HG02981 (cell line): ENCODE data around the gene FOXJ3.

Experiments used
- ATAC-seq: cut with Tn5 transposase; IDR thresholded peaks from one replicate; pipeline ENCODE4 v1.9.1; 2021; ENCODE audit warnings: mild to moderate bottlenecking, moderate library complexity; ENCODE audit not compliant: unreplicated experiment

Gene FOXJ3

DNA sequence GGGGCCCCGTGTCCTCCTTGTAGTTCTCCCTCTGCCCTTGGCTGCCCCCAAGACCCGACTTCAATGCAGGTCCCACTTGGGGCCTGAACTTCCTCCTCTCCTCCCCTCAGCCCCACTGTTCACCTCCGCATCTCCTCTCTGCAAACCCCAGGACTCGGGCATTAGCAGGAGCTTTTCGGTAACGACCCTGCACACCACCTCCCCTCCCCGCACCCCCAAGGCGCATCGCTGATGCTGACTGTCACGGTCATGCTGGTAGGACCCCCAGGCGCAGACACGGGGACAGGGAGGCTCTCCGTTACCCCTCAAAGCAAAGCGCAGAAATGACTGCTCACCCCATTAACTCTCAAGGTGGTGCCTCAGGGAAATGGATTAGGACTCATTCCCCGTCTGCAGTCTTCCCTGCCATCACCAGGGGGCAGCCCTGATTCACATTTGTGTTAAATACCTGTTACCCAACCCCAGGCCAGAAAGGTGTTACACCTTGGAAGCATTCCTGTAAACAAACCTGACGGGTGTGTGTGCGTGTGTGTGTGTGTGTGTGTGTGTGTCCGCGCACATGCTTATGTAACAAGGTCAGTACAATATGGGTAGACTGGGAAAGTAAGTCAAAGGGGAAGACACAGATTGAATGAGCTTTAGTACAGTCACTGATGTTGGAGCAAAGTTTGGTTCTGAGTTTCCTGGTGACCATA lies 188.3 kb downstream of the FOXJ3 start:
- ATAC-seq = no peak

DNA sequence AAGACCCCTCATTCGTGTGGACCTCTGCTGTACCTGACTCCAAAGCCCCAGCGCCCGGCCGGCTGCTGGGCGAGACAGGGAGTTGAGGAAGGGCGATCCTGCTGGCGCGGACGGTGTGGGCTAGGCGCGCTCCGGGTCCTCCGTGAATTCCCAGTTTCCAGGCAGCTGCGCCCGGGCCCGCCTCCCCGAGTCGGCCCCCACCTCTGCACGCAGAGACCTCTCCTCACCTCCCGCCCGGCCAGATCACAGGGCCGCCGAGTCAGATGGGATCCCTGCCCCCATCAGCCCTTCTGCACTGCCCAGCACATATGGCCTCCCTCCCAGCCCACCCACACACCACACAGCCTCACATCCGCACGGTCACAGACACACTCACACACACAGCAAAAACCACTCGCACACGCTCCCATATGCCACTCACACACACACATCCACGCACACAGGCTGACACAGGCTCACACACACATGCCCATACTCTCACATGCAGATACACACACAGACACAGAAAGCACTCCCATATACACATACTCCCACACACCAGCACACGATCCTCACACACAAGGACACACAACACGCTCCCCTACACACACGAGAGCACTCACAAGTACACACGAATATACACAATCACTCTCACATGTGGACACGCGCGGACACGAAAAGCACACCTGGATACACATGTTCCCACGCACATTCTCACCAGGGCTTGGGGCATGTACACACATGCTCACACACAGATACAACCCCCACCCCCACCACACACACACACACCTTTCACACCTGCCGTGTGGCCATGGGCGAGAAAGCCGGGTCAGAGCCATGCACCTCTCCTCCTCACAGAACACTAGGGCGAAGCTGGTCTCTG lies 189.0 kb downstream of the FOXJ3 start:
- ATAC-seq = no peak

DNA sequence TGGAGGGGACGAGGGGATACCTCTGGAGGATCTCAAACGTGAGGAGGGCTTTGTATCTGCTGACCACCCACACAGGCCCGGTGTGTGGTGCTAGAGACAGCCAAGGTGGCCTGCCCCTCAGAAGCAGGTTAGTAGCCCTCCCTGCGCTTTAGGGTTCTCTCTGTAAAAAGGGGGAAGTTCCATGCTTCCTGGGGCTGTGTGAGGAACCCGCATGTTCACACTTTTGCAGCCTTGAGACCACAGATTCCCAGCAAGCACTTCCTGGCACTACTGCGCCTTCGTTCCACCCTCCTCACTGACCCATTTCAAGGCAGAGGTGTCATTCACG lies 189.7 kb downstream of the FOXJ3 start:
- no peak for ATAC-seq

DNA sequence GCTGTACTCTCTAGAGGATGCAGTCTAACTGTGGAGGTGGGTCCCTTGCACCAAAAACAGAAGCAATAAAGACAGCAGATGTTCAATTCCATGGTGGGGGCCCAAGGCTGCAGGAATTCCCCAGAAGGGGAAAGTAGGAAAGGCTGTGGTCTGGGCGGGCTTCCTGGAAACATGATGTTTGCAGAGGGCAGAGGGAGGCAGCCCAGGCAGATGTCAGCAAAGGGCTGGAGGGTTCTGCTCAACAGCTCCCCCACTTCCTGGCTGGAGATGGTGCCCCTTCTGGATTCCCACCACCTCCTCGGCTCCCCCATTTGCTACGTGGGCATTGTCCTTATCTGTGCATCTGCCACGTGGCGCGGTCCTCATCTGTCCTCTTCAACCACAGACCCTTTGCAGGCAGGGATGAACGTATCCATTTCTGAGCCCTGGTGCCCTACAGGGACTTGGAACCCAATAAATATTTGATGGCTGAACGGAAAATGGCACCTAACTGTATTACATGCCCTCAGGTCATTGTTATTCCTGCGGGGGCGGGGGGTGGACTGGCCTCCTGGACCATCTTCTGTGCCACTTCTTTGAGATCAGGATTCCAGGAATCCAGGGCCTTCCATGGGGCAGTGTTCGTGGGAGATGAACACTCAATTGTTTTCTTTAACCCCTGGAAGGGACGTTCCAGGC lies 190.2 kb downstream of the FOXJ3 start:
- no peak for ATAC-seq

DNA sequence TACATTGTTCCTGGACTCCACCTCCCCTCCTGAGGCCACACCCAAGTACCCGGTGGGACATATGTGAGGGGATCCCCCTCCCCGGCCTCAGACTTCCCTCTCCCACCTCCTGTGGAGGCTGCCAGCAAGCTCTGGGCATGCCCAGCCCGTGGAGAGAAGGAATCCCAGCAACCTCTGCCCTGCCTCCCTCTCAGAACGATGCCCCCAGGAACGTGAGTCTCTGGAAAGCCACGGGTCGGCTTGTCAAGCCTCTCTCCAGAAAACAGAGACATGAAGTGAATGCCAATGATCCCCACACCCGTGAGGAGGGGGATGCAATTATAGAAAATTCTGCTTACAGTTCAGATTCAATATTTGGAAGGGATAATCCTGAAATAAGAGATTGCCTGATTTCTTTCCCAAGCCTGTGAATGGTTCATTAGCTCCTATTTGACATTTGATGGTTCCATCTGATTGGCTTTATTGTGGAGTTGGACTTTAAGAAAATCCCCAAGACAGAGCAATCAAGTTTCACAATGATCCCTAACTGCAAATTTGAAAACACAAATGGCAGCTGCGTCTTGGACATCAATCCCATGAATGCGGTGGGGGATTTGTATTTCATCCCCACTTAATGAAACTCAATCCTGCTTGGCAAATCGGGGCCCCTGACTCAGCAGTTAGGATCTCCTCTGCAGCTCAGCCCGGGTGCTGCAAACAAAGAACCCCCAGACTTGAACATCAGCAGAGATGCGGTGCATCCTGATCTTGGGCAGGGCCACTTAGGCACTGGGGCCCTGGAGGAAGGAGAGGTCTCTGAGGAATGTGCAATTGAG lies 190.9 kb downstream of the FOXJ3 start:
- no peak for ATAC-seq

DNA sequence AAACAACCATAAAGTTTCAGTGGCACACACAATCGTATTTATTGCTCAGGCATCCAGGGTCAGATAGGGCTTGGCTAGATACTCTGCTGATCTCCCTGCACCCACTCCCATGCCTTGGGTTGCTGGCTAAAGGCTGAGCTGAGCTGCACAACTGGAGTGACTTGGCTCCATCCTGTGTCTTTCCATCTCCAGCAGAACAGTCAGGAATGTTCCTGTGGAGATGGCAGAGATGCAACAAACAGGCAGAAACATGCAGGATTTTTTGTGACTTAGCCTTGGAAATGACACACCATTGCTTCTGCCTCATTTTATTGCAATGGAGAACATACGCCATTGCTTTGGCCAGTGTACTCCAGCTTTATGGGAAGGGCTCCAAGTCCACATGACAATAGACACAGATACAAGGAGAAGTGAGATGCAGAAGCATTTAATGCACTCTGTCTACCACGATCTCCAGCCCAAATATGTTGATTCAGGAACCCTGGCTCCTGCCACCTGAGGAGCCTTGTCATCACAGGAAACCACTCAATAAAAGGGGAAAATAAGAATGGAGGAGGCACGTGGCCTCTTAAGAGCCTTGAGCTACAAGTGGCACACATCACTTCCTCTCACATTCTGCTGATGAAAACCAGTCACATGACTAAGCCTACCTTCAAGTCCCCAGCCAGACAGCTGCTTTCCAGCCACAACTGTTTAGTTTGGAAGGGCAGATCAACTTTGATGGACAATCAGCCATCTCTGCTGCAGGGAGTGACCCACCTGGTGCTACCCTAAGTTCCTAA lies 191.9 kb downstream of the FOXJ3 start:
- ATAC-seq = no peak

DNA sequence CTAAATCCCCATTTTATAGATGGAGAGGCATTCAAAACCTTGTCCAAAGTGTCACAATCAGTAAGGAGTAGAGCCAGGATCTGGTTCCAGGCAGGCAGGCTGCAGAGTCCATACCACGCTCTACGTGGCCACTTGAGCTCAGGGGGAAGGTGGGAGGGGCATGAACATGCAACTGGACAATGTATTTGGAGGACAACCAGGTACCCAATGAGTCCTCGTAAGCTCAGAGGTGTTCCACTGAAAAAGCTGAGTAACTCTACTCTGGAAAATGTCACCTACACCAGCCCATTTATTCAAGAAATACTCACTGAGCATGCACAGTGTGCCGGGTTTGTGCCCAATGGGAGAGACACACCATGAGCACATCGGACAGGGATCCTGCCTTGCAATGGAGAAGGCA lies 193.1 kb downstream of the FOXJ3 start:
- no peak for ATAC-seq

DNA sequence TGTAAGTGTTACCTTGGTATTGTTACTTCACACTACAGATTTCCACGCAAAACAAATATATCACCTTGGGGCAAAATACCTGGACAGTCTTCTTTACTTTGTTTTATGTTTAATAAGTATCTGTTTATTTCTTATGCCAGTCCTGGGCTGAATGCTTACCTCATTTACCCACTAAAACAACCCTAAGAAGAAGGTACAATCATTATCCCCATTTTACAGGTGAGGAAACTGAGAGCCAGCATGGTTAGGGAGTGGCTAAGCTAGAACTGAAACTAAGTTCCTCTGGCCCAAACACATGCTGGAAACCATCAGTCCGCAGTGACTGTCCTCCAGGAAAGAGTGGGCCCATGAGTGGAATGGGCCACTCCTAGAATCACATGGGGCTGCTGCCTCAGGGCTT lies 194.8 kb downstream of the FOXJ3 start:
- ATAC-seq = no peak

DNA sequence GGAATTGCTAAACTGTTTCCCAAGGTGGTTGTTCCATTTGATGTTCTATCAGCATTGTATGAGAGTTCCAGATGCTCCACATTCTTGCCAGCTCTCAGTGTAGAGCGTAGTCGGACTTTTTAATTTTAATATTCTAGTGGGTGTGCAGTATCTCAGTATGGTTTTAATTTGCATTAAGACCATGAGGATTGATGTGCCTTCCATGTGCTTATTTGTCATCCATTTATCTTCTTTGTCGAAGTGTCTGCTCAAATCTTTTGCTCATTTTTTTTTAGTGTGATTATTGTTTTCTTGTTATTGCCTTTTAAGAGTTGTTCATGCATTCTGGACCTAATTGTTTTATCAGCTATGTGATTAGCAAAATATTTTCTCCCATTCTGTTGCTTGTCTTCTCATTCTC lies 195.6 kb downstream of the FOXJ3 start:
- no peak for ATAC-seq

DNA sequence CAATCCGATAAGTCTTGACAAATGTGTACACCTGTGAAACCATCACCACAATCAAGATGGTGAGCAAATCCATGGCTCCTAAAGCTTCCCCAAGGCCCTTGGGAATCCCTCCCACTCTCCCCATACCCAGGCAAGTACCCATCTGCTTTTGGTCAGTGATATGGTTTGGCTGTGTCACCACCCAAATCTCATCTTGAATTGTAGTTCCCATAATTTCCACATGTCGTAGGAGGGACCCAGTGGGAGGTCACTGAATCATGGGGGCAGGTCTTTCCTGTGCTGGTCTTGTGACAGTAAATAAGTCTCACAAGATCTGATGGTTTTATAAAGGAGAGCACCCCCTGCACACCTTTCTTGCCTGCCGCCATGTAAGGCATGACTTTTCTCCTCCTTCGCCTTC lies 196.4 kb downstream of the FOXJ3 start:
- ATAC-seq = no peak

DNA sequence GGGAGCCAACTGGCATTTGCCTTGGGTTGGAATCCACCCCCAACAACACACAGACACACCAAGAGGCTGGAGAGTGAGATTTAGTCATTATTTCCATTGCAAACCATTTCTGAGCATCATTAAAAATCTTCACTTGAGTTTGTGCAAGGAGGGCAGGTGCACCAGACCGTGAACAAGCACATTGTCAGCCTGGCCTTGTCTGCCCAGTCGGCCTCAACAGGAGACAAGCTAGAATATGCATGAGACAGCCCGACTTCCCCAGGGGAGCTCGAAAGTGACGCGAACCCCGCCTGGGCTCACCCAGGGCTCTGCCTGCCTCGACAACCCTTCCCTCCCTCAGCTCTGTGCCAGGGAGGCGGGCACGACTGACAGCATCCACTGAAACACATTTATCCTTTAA lies 197.3 kb downstream of the FOXJ3 start:
- no peak for ATAC-seq

DNA sequence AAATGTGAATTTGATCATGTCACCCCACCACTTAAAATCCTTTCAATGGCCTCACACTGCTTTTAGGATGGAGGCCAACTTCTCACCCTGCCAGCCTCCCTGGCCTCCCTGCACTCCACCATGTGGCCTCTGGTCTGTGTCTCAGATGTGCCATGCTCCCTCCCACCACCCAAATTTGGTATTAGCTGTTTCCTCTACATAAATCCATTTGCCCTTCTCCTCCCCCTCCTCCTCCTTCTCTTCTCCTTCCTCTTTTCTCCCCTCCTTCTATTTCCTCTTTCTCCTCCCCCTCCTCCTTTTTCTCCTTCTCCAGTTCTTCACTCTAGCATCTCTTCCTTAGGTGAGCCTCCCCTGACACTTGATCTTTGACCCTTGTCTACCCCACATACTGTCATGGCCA lies 198.6 kb downstream of the FOXJ3 start:
- no peak for ATAC-seq

DNA sequence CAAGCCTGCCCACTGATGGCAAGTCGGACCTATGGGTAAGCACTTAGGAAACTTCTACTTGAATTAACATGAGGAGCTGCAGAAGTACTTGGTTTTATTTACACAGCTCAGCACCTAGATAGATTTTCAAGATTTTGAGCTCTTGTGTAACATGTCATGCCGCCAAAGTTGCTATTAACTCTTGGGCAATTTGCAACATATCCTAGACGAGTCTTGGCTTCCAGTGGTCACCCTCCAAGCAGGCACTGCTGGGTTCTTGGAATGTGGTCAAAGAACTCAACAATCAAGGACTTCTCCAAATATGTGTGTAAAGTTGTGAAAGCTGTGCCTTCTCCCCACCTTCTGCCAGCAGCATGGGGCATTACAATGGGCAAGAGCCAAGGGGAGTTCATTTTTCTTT lies 199.6 kb downstream of the FOXJ3 start:
- ATAC-seq = no peak

DNA sequence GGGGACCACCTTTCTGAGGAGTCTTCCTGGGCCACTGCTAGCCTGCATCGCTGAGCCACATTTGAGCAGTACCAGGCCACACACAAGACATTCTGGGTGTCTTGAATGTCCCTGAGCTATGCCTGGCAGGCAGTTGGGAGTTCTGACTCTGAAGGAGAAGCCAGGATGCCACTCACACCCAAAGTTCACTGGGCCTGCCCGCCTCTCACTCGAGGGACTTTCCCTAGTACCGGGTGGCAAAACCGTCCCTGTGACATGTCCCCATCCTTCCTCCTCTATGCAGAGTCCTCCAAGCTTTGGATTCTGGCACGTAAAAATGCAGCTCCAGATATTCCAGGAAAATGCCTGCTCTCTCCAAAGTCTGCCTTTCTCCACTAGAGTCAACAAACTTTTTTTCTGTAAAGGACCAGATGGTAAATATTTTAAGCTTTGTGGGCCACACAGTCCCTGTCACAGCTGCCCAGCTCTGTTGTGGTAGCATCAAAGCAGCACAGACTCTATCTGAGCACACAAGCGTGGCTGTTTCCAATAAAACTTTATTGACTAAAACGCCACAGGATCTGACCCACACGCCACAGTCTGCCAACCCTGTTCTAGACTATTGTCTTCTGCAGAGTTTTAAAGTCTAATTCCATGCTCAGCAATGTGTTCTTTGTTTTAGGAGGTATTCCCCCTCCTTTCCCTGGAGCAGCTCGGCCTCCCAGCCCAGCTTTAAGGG lies 201.1 kb downstream of the FOXJ3 start:
- ATAC-seq = no peak

DNA sequence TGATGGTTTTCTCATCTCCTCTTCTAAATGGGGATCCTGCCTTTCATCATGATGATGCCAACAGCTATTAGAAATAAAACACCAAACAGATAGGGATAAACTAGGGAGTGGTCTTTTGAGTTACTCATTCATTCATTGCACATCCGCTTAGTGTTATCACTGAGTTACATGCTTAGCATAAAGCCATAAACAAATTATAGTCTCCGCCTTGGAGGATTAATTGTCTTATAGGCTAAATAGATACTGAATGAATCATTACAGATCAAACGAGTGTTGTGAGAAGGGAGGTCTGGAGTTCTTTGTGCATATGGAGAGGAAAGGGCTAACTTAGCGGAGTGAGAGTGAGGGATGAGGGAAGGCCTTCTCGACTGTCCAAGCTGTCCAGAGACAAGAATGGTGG lies 201.6 kb downstream of the FOXJ3 start:
- ATAC-seq = no peak

DNA sequence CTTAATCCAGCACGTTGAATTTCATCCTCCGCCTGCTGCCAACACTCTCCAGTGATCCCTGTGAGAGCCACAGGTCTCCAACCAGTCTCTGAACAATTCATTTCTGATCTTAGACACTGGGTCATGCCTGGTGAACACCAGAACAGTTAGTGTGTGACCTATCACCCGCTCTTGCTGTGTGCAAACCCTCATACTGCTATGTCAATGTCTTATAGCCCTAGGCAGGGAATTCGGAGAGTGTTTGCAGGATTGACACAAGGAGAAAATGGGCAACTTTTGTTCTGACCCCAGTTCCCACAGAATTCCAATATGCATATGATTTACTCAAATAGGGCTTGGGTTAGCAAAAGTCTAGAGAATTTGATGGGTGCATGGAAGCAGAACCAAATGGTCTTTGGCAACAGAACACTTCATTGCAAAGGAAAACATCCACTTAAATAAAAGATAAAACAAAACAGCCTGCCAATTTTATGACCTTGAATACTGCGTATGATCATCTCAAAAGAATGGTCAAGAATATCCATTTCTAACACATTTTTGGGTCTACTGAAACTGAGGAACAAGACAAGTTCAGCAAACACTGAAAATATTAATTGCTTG lies 204.9 kb downstream of the FOXJ3 start:
- ATAC-seq = no peak

DNA sequence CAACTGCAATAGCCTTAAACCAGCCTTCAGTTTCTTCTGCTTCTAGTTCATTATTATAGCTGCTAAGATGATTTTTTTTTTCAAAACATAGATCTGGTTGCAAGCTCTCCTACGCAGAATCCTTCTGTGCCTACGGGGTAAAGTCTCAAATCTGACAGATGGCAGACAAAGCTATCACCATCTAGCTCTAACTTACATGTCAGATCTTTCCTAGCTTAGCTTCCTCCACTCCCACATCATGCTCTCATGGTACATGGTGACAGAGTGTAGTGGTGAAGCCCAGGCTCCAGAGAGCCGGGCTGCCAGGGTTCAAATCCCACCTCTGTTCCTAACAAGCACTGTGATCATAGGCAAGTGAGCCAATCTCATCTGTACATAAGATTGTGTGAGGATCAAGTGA lies 206.1 kb downstream of the FOXJ3 start:
- ATAC-seq = no peak

DNA sequence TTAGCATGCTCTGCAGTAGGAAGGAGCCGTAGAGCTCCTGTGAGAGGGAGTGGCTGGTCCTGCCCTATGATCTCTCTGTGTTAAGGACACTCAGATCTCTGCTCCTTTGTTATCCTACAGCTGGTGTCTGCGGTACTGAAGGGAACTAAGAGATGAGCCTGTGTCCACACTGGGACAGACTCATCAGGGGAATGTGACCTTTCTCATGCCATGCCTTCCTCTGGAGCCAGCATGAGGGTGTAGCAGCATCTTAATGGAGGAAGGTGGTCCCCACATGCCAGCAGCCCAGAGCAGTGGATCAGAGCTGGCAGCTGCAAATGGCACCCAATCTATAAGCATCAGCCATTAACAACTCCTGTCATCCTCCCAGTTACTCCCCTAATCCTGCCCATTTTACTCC lies 206.5 kb downstream of the FOXJ3 start:
- no peak for ATAC-seq

DNA sequence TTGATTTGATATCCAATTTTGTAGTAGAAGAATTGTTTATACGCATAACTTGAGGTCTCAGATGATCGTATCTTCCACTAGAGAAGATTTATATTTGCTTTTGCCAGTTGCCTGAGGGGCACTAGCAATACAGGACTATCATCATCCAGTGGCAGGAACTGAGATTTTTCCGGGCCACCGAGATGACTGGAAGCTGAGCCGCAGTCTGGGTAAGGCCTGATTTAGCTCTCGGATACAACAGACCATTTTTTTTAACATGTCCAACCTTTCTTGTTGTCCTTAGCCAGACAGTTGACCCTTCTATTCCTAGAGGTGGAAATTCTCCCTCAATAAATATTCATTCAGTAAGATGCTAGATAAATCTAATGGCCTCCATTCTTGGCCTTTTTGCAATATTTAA lies 207.3 kb downstream of the FOXJ3 start:
- no peak for ATAC-seq
